DMS 273 treated with DMSO at 0.1 percent for 48 hours (cell line): ENCODE measurements around the gene CTIF.

Experiments used
- DNase-seq: peaks from one replicate; lab custom pipeline; 2025; lab: John Stamatoyannopoulos, UW

Gene CTIF

DNA sequence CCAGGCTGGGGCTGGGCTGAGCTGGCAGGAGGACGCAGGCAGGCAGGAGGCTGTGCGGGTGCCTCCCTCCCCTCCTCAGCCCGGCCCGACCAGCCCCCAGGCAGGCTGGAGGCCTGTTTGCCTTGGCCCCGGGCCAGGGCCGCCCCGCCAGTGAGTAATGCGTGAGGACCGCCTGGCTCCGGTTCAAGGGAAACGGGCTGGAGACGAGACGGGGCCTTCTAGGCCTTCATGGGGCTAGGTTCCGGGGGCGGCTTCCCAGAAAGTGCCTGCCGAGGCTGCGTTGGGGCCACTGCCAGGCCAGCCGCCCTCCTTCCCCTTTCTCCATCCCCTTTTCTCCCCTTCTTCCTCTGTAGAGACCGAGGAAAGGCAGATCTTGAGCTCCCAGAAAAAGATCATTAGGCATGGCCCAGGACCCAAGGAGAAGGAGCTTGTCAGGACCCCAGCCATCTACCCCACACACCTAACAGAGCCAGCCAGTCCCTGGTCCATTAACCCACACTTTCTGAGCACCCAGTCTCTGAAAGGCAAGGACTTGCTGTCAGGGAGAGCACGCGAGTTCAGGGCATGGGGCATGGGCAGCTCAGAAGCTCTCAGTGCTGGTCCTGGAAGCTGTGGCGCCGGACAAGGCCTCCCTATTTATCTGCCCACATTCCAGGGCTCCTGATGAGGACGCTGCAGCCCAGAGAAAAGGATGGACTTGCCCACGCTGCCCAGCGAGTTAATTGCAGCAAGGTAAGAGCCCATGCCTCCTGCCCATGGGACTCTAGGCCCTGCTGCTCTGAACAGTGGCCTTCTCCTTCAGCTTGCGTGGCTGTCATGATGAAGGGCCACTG, 363.4 kb downstream of the CTIF start:
- DNase-seq: peak; percentile 71

GRCh38 chr18:48902856-48903601, 364.2 kb downstream of the CTIF start:
- DNase-seq: no peak

DNA sequence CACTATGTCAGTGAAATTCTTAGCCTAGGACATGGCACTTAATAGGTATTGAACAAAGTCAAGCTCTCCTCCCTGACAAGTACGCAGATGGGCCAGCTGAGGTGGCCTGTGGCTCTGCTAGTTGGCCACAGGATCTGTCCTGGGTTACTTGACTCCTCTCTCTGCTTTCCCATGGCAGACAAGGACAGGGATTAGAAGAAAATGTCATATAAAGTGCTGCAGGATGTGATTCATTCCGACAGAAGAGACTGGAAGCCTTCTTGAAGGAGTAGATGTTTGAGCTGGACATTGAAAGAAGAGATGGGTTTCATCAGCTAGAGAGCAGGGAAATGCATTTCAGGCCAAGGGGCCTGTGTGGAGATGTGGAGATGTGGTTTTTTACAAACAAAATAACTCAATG, 365.3 kb downstream of the CTIF start:
- DNase-seq: no peak

DNA sequence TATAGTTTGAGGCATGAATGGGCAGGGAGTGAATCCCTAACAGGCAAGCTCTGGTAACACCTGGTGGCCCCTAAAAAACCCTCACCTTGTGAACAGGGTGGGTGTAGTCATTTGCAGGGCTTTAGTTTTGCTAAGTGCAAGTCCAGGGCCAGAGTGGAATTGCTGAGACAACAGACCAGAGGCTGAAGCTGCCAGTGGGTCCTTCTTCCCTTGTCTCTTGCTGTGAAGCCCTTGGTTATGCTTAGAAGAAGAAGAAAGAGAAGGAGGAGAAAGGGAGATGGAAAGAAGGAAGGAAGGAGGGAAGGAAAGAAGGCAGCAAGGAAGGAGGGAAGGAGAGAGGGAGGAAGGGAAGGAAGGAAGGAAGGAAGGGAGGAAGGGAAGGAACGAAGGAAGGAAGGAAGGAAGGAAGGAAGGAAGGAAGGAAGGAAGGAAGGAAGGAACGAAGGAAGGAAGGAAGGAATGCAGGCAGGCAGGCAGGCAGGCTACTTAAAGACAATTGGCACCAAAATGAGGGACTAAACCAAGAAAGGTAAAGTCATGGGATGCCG, 366.1 kb downstream of the CTIF start:
- DNase-seq: no peak

DNA sequence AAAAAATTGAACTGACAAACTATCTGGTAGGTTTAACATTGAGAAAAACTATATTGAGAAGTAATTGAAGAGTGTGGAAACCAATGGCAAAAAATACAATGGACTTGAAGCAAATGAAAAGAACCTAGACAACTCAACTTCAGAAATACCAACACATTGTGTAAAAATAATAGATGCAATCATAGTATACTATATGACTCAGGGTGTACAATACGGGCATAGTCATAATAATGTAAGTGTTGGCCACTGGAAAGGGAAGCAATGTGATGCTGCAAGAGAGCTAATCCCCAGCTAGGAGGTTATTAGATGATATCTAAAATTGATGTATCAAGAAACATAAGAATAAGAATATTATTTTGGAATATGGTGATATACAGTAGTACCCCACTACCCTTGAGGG, 366.7 kb downstream of the CTIF start:
- DNase-seq: no peak

DNA sequence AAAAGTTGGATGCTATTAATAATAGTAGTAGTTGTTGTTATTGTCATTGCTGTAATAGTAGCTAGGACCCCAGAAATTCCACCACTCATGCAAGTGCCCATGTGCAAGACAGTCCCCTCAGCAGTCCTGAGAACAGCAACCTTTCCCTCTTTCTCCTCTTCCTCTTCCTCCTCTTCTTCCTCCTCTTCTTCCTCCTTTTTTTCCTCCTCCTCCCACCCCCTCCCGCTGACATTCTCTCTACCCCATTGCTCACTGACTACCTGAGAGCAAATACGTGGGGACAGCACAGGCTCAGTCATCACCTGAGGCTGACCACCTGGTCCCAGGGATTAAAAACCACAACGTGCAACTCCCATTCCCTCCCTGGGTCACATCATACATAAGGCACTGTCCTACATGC, 370.1 kb downstream of the CTIF start:
- DNase-seq: no peak

DNA sequence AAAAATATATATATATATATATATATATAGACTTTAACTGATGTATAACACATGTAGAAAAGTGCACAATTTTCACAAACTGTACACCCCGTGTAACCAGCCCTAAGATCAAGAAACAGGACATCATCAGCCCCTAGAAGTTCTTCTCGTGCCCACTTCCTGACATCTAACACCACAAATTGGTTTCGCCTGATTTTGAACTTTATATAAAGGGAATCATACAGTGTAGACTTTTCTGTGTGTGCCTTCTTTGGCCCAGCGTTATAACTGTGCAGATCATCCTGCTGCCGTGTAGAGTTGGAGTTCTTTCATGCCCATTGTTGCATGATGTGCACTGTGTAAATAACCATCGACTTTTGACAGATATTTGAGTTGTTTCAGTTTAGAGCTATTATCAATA, 370.9 kb downstream of the CTIF start:
- DNase-seq: no peak

GRCh38 chr18:48910972-48911545, 372.2 kb downstream of the CTIF start:
- DNase-seq: no peak
